ENCODE measurements around the gene P4HA2. TPM values are rescaled to one million over a fixed set of nuclear protein-coding genes. Genes with fewer than 3 reads are reported as not detected.
"Not testable (repeated sequence)": the region's sequence is repeated elsewhere in the genome, so short reads cannot be mapped to it uniquely, and the experiment has no call there.

P4HA2 gene
- total RNA-seq, 1 donor from 2014 or later = 104 TPM

- peaks cover 43% of the 10 kb centered on the region for H3K27me3 Mint-ChIP-seq (ENCODE audit: unreplicated experiment)
- no peaks in the 10 kb centered on the region for H3K4me1 Mint-ChIP-seq (ENCODE audit: unreplicated experiment)
- TF ChIP-seq, protein P1, sequence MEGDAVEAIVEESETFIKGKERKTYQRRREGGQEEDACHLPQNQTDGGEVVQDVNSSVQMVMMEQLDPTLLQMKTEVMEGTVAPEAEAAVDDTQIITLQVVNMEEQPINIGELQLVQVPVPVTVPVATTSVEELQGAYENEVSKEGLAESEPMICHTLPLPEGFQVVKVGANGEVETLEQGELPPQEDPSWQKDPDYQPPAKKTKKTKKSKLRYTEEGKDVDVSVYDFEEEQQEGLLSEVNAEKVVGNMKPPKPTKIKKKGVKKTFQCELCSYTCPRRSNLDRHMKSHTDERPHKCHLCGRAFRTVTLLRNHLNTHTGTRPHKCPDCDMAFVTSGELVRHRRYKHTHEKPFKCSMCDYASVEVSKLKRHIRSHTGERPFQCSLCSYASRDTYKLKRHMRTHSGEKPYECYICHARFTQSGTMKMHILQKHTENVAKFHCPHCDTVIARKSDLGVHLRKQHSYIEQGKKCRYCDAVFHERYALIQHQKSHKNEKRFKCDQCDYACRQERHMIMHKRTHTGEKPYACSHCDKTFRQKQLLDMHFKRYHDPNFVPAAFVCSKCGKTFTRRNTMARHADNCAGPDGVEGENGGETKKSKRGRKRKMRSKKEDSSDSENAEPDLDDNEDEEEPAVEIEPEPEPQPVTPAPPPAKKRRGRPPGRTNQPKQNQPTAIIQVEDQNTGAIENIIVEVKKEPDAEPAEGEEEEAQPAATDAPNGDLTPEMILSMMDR (IDR thresholded peaks at IDR 0.05) = no peak
- H3K4me3 Mint-ChIP-seq (ENCODE audit: unreplicated experiment) = no peak overlapping the region
- no peak overlapping the region for H3K27ac Mint-ChIP-seq (ENCODE audit: unreplicated experiment)
- DNase-seq (ENCODE audit: extremely low spot score, unreplicated experiment) = no peak
- H3K36me3 Mint-ChIP-seq (ENCODE audit: unreplicated experiment) = peaks cover under 1% of the 10 kb centered on the region
- peaks cover 7% of the 10 kb centered on the region for H3K9me3 Mint-ChIP-seq (ENCODE audit: unreplicated experiment)
These were observed 64.7 kb downstream of the P4HA2 start for GRCh38 chr5:132162945-132163344.

DNA sequence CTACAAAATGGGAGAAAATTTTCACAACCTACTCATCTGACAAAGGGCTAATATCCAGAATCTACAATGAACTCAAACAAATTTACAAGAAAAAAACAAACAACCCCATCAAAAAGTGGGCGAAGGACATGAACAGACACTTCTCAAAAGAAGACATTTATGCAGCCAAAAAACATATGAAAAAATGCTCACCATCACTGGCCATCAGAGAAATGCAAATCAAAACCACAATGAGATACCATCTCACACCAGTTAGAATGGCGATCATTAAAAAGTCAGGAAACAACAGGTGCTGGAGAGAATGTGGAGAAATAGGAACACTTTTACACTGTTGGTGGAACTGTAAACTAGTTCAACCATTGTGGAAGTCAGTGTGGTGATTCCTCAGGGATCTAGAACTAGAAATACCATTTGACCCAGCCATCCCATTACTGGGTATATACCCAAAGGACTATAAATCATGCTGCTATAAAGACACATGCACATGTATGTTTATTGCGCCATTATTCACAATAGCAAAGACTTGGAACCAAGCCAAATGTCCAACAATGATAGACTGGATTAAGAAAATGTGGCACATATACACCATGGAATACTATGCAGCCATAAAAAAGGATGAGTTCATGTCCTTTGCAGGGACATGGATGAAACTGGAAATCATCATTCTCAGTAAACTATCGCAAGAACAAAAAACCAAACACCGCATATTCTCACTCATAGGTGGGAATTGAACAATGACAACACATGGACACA lies 65.9 kb downstream of the P4HA2 start:
- not testable (repeated sequence) for H3K4me1 Mint-ChIP-seq (ENCODE audit: unreplicated experiment); H3K9me3 Mint-ChIP-seq (ENCODE audit: unreplicated experiment); H3K27ac Mint-ChIP-seq (ENCODE audit: unreplicated experiment); H3K4me3 Mint-ChIP-seq (ENCODE audit: unreplicated experiment); DNase-seq (ENCODE audit: extremely low spot score, unreplicated experiment); H3K36me3 Mint-ChIP-seq (ENCODE audit: unreplicated experiment)
- H3K27me3 Mint-ChIP-seq (ENCODE audit: unreplicated experiment) = peaks cover 42% of the 10 kb centered on the region

DNA sequence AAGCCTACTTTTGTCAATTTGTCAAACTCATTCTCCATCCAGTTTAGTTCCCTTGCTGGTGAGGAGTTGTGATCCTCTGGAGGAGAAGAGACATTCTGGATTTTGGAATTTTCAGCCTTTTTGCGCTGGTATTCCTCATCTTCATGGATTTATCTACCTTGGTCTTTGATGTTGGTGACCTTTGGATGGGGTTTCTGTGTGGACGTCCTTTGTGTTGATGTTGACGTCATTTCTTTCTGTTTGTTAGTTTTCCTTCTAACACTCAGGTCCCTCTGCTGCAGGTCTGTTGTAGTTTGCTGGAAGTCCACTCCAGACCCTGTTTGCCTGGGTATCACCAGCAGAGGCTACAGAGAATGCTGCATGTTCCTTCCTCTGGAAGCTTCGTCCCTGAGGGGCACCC lies 71.2 kb downstream of the P4HA2 start:
- H3K4me1 Mint-ChIP-seq (ENCODE audit: unreplicated experiment) = no peaks in the 10 kb centered on the region
- TF ChIP-seq, protein P1 (IDR thresholded peaks at IDR 0.05) = no peak
- peaks cover 31% of the 10 kb centered on the region for H3K27me3 Mint-ChIP-seq (ENCODE audit: unreplicated experiment)
- H3K4me3 Mint-ChIP-seq (ENCODE audit: unreplicated experiment) = no peak overlapping the region
- no peak for DNase-seq (ENCODE audit: extremely low spot score, unreplicated experiment)
- no peak overlapping the region for H3K27ac Mint-ChIP-seq (ENCODE audit: unreplicated experiment)
- peaks cover 5% of the 10 kb centered on the region for H3K36me3 Mint-ChIP-seq (ENCODE audit: unreplicated experiment)
- peaks cover 25% of the 10 kb centered on the region for H3K9me3 Mint-ChIP-seq (ENCODE audit: unreplicated experiment)

DNA sequence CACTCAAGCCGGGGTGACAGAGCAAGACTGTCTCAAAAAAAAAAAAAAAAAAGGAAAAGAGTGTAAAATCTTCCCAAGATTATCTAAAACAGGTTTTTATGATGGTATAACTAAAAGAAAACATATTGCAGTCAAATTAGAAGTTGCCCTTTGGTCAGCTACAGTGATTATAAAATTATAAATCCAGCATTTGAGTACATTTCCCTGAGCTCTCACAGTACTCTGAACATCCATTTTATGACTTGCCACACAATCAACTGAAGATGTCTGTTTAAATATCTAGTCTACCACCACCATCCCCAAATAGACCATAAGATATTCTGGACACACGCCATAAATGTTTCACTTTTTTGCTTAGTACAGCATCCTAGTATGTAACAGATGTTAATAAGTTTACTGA lies 77.1 kb downstream of the P4HA2 start:
- H3K27ac Mint-ChIP-seq (ENCODE audit: unreplicated experiment) = no peak overlapping the region
- TF ChIP-seq, protein P1 (IDR thresholded peaks at IDR 0.05) = no peak
- H3K9me3 Mint-ChIP-seq (ENCODE audit: unreplicated experiment) = peaks cover 18% of the 10 kb centered on the region
- peaks cover 49% of the 10 kb centered on the region for H3K27me3 Mint-ChIP-seq (ENCODE audit: unreplicated experiment)
- no peak overlapping the region for H3K4me3 Mint-ChIP-seq (ENCODE audit: unreplicated experiment)
- no peak for DNase-seq (ENCODE audit: extremely low spot score, unreplicated experiment)
- no peaks in the 10 kb centered on the region for H3K4me1 Mint-ChIP-seq (ENCODE audit: unreplicated experiment)
- peaks cover under 1% of the 10 kb centered on the region for H3K36me3 Mint-ChIP-seq (ENCODE audit: unreplicated experiment)

- H3K9me3 Mint-ChIP-seq (ENCODE audit: unreplicated experiment) = peaks cover 17% of the 10 kb centered on the region
- H3K4me3 Mint-ChIP-seq (ENCODE audit: unreplicated experiment) = no peak overlapping the region
- H3K4me1 Mint-ChIP-seq (ENCODE audit: unreplicated experiment) = no peaks in the 10 kb centered on the region
- H3K36me3 Mint-ChIP-seq (ENCODE audit: unreplicated experiment) = peaks cover 2% of the 10 kb centered on the region
- TF ChIP-seq, protein P1 (IDR thresholded peaks at IDR 0.05) = no peak
- peaks cover 46% of the 10 kb centered on the region for H3K27me3 Mint-ChIP-seq (ENCODE audit: unreplicated experiment)
- no peak for DNase-seq (ENCODE audit: extremely low spot score, unreplicated experiment)
- no peak overlapping the region for H3K27ac Mint-ChIP-seq (ENCODE audit: unreplicated experiment)
These were observed 80.0 kb downstream of the P4HA2 start for GRCh38 chr5:132147663-132148062.

GRCh38 chr5:132145326-132145725 lies 82.3 kb downstream of the P4HA2 start:
- not testable (repeated sequence) for H3K36me3 Mint-ChIP-seq (ENCODE audit: unreplicated experiment); DNase-seq (ENCODE audit: extremely low spot score, unreplicated experiment)

More at GRCh38 chr5:132145326-132145725, 82.3 kb downstream of the P4HA2 start:
- H3K4me3 Mint-ChIP-seq (ENCODE audit: unreplicated experiment); H3K4me1 Mint-ChIP-seq (ENCODE audit: unreplicated experiment); H3K27ac Mint-ChIP-seq (ENCODE audit: unreplicated experiment): not testable (repeated sequence)
- peaks cover 24% of the 10 kb centered on the region for H3K9me3 Mint-ChIP-seq (ENCODE audit: unreplicated experiment)
- peaks cover 49% of the 10 kb centered on the region for H3K27me3 Mint-ChIP-seq (ENCODE audit: unreplicated experiment)

Measured in osteocyte (in vitro differentiated cells).